Sigmoid colon (tissue), 7 donors: ENCODE results near the gene CYP2E1. TPM values are rescaled to one million over a fixed set of nuclear protein-coding genes. Genes with fewer than 3 reads are reported as not detected.
"Not testable (repeated sequence)": the region's sequence is repeated elsewhere in the genome, so short reads cannot be mapped to it uniquely, and the experiment has no call there.

ENCODE experiments used
- DNase-seq: peaks from one replicate; pipeline ENCODE4 v3.0.0-alpha.2; 2019
- H3K27ac ChIP-seq, 4 donors: fragments of 200-600 bp; sonication (generic); one replicate each; pipeline ENCODE4 v1.5.1; 2016 to 2019; ENCODE audit warnings: mild to moderate bottlenecking in 1 of 4
- H3K27me3 ChIP-seq, 3 donors: fragments of 200-600 bp; sonication (generic); one replicate each; pipeline ENCODE4 v1.5.1; 2019; ENCODE audit warnings: mild to moderate bottlenecking in 1 of 3
- H3K36me3 ChIP-seq, 4 donors: fragments of 200-600 bp; sonication (generic); one replicate each; pipeline ENCODE4 v1.5.1; 2016 to 2019
- H3K4me1 ChIP-seq, 4 donors: fragments of 200-600 bp; sonication (generic); one replicate each; pipeline ENCODE4 v1.5.1; 2017 to 2019
- H3K4me3 ChIP-seq, 4 donors: fragments of 200-600 bp; sonication (generic); one replicate each; pipeline ENCODE4 v1.5.1; 2017 to 2019; ENCODE audit warnings: mild to moderate bottlenecking in 2 of 4, moderate library complexity in 1 of 4
- H3K9me3 ChIP-seq, 4 donors: fragments of 200-600 bp in 3 of 4; sonication (generic) in 3 of 4; one replicate each; pipeline versions ENCODE4 v1.5.1 to v1.6.1; 2013 to 2019
- EP300 ChIP-seq, 4 donors: sonication (generic); formaldehyde crosslinking; IDR thresholded peaks; one replicate each; pipeline ENCODE4 v1.6.1; 2017; ENCODE audit warnings: antibody characterized with exemption in 4 of 4
- POLR2A ChIP-seq, 2 donors: fragments of 450-650 bp; IDR thresholded peaks; one replicate each; pipeline ENCODE4 v1.6.1; 2016; ENCODE audit warnings: antibody characterized with exemption in 2 of 2, mild to moderate bottlenecking in 2 of 2, moderate library complexity in 2 of 2
- POLR2AphosphoS5 ChIP-seq, 4 donors: sonication (generic); formaldehyde crosslinking; IDR thresholded peaks; one replicate each; pipeline ENCODE4 v1.6.1; 2017; ENCODE audit warnings: antibody characterized with exemption in 4 of 4
- WGBS, 2 donors: extraction: QIAGEN DNeasy Blood & Tissue Kit; methylation state at CpG; one replicate each; pipeline ENCODE4 v1.1.7; 2013; 5-methylcytosine and 5-hydroxymethylcytosine counted together
- intact Hi-C: fragments of 100-400 bp; cut with DNase I; formaldehyde crosslinking; loops from one replicate; pipeline ENCODE4 v1.15.1; 2023
- polyA plus RNA-seq, 3 donors: library from polyadenylated mRNA; stranded (reverse); fragments of 200-250 nt; gene quantifications; one replicate each; pipeline ENCODE4 v1.2.3, GENCODE V29; 2013
- total RNA-seq, 4 donors: library from RNA; depleted of rRNA; stranded (reverse); fragments of >200 nt; gene quantifications; one replicate each; pipeline ENCODE4 v1.1.0, GENCODE V29; 2016
- TF ChIP-seq, protein P1 (sequence below), 4 experiments: fragments of 450-650 bp in 3 of 4; fragments of 200-600 bp in 1 of 4; IDR thresholded peaks; one replicate each; pipeline ENCODE4 v1.5.1; 2016 to 2019; ENCODE audit warnings: antibody characterized with exemption in 4 of 4, mild to moderate bottlenecking in 3 of 4, moderate library complexity in 2 of 4
- donor health status: healthy with polysubstance abuse.
- donor health status: Bipolar disorder and iron deficiency.
- donor health status: healthy.

Gene CYP2E1
- total and polyA plus RNA-seq, 7 donors = 0.66 to 7.2 (median 2.5) TPM; not detected in 2

DNA sequence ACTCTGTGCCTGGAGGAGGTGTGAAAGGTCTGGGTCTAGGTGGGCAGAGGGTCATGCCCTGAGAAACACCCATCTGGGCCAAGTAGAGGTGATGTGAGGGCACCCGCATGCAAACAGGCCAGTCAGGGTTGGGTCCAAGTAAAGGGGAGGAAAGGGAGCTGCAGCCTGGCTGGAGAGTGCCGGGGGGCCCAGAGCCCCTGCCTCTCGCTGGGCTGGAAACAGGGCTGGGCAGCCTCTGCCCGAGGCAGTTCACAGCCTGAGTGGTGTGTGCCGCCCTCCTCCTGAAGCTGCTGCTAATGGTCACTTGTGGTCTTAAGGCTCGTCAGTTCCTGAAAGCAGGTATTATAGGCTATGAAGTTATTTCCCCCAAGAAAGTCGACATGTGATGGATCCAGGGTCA lies 7.3 kb downstream of the CYP2E1 start:
- H3K4me1 ChIP-seq = peaks cover 0 to 2% (median 0%) of the 10 kb centered on the region in 4 donors
- 80 to 82% methylated on average over 7 of the region's 7 CpGs for WGBS, 2 donors
- intact Hi-C loops = no loop called here

DNA sequence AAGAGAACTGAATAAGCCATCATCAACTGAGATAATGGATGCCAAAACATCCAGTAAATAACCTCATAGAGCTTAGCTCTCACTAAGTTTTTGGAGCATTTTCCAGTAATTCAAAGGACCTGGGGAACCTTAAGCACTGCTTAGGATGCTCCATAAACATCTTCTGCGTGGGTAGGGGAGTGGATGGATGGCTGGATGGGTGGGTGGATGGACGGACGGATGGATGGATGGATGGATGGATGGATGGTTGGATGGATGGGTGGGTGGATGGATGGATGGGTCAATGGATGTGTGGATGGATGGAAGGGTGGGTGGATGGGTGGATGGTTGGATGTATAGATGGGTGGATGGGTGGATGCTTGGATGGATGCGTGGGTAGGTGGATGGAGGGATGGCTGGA lies 9.0 kb downstream of the CYP2E1 start:
- TF ChIP-seq POLR2A (IDR thresholded peaks at IDR 0.05) (no peak), POLR2AphosphoS5 (IDR thresholded peaks at IDR 0.05) (no peak), EP300 (IDR thresholded peaks at IDR 0.05) (no peak)
- TF ChIP-seq, protein P1, sequence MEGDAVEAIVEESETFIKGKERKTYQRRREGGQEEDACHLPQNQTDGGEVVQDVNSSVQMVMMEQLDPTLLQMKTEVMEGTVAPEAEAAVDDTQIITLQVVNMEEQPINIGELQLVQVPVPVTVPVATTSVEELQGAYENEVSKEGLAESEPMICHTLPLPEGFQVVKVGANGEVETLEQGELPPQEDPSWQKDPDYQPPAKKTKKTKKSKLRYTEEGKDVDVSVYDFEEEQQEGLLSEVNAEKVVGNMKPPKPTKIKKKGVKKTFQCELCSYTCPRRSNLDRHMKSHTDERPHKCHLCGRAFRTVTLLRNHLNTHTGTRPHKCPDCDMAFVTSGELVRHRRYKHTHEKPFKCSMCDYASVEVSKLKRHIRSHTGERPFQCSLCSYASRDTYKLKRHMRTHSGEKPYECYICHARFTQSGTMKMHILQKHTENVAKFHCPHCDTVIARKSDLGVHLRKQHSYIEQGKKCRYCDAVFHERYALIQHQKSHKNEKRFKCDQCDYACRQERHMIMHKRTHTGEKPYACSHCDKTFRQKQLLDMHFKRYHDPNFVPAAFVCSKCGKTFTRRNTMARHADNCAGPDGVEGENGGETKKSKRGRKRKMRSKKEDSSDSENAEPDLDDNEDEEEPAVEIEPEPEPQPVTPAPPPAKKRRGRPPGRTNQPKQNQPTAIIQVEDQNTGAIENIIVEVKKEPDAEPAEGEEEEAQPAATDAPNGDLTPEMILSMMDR (IDR thresholded peaks at IDR 0.05) = no peak
- Histone ChIP-seq H3K9me3 (no peaks in the 10 kb centered on the region), H3K4me3 (no peak overlapping the region), H3K36me3 (peaks cover 0 to 22% (median 0%) of the 10 kb centered on the region in 4 donors), H3K4me1 (no peaks in the 10 kb centered on the region), H3K27ac (no peak overlapping the region), H3K27me3 (no peaks in the 10 kb centered on the region)
- no peak for DNase-seq
- WGBS, 2 donors = 53 to 75% methylated on average over 4 of the region's 4 CpGs
- intact Hi-C loops = no loop called here

More for the DNA sequence above, 7.3 kb downstream of the CYP2E1 start:
- no peaks in the 10 kb centered on the region for H3K9me3 ChIP-seq
- peaks cover 0 to 22% (median 0%) of the 10 kb centered on the region in 4 donors for H3K36me3 ChIP-seq
- peaks cover 0 to 12% (median 7%) of the 10 kb centered on the region in 3 donors for H3K27me3 ChIP-seq
- TF ChIP-seq POLR2AphosphoS5 (IDR thresholded peaks at IDR 0.05) = no peak
- no peak for TF ChIP-seq POLR2A (IDR thresholded peaks at IDR 0.05)
- DNase-seq = no peak
- no peak overlapping the region for H3K27ac ChIP-seq
- H3K4me3 ChIP-seq = no peak overlapping the region

DNA sequence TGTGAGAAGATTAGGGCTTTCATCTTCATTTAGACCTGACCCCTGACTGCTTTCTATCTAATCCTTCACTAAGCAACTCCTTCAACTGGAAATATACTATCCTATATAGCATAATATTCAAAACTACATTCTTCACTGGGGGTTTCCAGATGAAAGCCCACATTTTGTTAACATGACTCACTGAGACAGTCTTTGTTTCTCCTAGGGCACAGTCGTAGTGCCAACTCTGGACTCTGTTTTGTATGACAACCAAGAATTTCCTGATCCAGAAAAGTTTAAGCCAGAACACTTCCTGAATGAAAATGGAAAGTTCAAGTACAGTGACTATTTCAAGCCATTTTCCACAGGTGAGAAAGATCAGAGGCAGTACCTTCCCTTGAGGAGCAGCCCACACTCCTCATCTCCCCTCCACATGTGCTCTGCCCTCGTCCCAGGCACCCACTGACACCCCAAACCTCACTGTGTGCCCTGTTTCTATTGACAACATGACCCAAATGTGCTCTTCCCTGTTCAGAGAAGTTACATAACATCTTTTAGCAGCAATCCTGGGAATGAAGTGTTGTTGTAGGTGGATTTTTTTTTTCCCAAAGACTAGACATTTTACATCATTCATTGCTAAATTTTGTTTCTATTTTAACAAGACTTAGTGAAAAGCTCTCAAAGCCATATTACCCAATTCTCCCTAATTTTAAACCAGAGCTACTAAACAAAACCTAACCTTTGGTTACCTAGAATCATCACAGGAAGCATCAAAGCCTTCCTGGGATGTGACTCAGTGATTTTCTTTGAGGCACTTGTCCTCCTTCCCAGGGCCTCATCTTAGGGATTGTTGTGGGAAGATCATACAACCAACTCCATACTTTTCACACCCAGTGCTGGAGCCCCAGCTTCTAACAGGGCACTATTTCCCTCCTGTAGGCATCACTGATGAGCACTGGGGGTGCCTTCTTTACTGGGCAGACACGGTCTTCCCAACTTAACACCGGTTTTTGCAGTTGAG lies 10.7 kb downstream of the CYP2E1 start:
- Histone ChIP-seq H3K9me3 (no peaks in the 10 kb centered on the region), H3K27ac (no peak overlapping the region), H3K4me1 (no peaks in the 10 kb centered on the region), H3K4me3 (no peak overlapping the region), H3K27me3 (no peaks in the 10 kb centered on the region), H3K36me3 (peaks cover 0 to 19% (median 0%) of the 10 kb centered on the region in 4 donors)
- WGBS, 2 donors = 55 to 67% methylated on average over 4 of the region's 4 CpGs
- intact Hi-C loops = no loop called here
- DNase-seq = no peak
- no peak for TF ChIP-seq EP300 (IDR thresholded peaks at IDR 0.05)
- TF ChIP-seq, protein P1 (IDR thresholded peaks at IDR 0.05) = no peak
- TF ChIP-seq POLR2A (IDR thresholded peaks at IDR 0.05) = no peak
- no peak for TF ChIP-seq POLR2AphosphoS5 (IDR thresholded peaks at IDR 0.05)

DNA sequence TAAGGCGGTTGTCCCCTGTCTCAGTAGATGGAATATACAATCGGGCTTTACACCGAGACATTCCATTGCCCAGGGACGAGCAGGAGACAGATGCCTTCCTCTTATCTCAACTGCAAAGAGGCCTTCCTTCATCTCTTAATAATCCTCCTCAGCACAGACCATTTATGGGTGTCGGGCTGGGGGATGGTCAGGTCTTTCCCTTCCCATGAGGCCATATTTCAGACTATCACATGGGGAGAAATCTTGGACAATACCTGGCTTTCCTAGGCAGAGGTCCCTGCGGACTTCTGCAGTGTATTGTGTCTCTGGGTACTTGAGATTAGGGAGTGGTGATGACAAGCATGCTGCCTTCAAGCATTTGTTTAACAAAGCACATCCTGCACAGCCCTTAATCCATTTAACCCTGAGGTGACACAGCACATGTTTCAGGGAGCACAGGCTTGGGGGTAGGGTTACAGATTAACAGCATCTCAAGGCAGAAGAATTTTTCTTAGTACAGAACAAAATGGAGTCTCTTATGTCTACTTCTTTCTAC lies 14.3 kb downstream of the CYP2E1 start:
- H3K9me3 ChIP-seq, H3K4me3 ChIP-seq, H3K27ac ChIP-seq, H3K4me1 ChIP-seq, H3K27me3 ChIP-seq, intact Hi-C loops, DNase-seq: not testable (repeated sequence)
- peaks cover 0 to 15% (median 0%) of the 10 kb centered on the region in 4 donors for H3K36me3 ChIP-seq
- WGBS, 2 donors = 66 to 72% methylated on average over 6 of the region's 6 CpGs

DNA sequence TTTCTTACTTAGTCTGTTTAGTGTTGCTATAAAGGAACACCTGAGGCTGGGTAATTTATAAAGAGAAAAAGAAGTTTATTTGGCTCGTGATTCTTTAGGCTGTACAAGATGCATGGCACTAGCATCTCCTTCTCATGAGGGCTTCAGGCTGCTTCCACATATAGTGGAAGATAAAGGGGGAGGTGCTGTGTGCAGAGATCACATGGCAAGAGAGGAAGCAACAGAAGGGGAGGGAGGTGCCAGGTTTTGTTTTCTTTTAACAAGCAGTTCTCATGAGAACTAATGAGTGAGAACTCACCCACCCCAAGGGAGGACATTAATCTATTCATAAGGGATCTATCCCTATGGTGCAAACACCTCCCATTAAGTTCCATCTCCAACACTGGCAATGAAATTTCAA lies 17.3 kb downstream of the CYP2E1 start:
- H3K9me3 ChIP-seq = peaks cover 0 to 12% (median 2%) of the 10 kb centered on the region in 4 donors
- no peak overlapping the region for H3K27ac ChIP-seq
- no peaks in the 10 kb centered on the region for H3K36me3 ChIP-seq
- no peak overlapping the region for H3K4me3 ChIP-seq
- H3K4me1 ChIP-seq = no peaks in the 10 kb centered on the region
- DNase-seq = no peak
- 61 to 68% methylated on average over 1 of the region's 1 CpG for WGBS, 2 donors
- peaks cover 0 to 18% (median 0%) of the 10 kb centered on the region in 3 donors for H3K27me3 ChIP-seq
- TF ChIP-seq POLR2AphosphoS5 (IDR thresholded peaks at IDR 0.05) (no peak), POLR2A (IDR thresholded peaks at IDR 0.05) (no peak), EP300 (IDR thresholded peaks at IDR 0.05) (no peak)
- TF ChIP-seq, protein P1 (IDR thresholded peaks at IDR 0.05) = no peak
- intact Hi-C loops = no loop called here
